WTC11 (cell line): Measurements from ENCODE around the gene CKAP2L.
"Not testable (repeated sequence)": the region's sequence is repeated elsewhere in the genome, so short reads cannot be mapped to it uniquely, and the experiment has no call there.

ENCODE experiments used
- ATF2 ChIP-seq: sonication (generic); formaldehyde crosslinking; IDR thresholded peaks from 2 replicates; pipeline ENCODE4 v1.8.1; 2022; ENCODE audit warnings: low read depth, missing genetic modification reagents, borderline replicate concordance
- CREM ChIP-seq: sonication (generic); formaldehyde crosslinking; IDR thresholded peaks from 2 replicates; pipeline ENCODE4 v1.8.1; 2022; ENCODE audit warnings: mild to moderate bottlenecking, missing genetic modification reagents, moderate library complexity
- CTCF ChIP-seq: fragments of 200-600 bp; IDR thresholded peaks from 2 replicates; pipeline ENCODE4 v1.8.0; 2022; ENCODE audit warnings: antibody characterized with exemption
- E2F4 ChIP-seq: sonication (generic); formaldehyde crosslinking; IDR thresholded peaks from 2 replicates; pipeline ENCODE4 v1.8.1; 2022; ENCODE audit warnings: low read depth, mild to moderate bottlenecking, moderate library complexity, missing genetic modification reagents, borderline replicate concordance
- FOXP1 ChIP-seq: sonication (generic); formaldehyde crosslinking; IDR thresholded peaks from 2 replicates; pipeline ENCODE4 v1.8.0; 2022; ENCODE audit warnings: missing genetic modification reagents, mild to moderate bottlenecking, moderate library complexity, borderline replicate concordance
- MAX ChIP-seq: sonication (generic); formaldehyde crosslinking; IDR thresholded peaks from 2 replicates; pipeline ENCODE4 v1.8.0; 2022; ENCODE audit warnings: mild to moderate bottlenecking, missing genetic modification reagents
- NR1H2 ChIP-seq: sonication (generic); formaldehyde crosslinking; IDR thresholded peaks from 2 replicates; pipeline ENCODE4 v1.9.0; 2021; ENCODE audit warnings: mild to moderate bottlenecking, moderate library complexity, missing genetic modification reagents
- NR2C2 ChIP-seq: sonication (generic); formaldehyde crosslinking; IDR thresholded peaks from 2 replicates; pipeline ENCODE4 v1.8.0; 2022; ENCODE audit warnings: mild to moderate bottlenecking, missing genetic modification reagents
- SMAD3 ChIP-seq: sonication (generic); formaldehyde crosslinking; IDR thresholded peaks from 2 replicates; pipeline ENCODE4 v1.8.0; 2022; ENCODE audit warnings: missing genetic modification reagents, mild to moderate bottlenecking, borderline replicate concordance
- ZNF232 ChIP-seq: sonication (generic); formaldehyde crosslinking; IDR thresholded peaks from 2 replicates; pipeline ENCODE4 v1.8.0; 2022; ENCODE audit warnings: mild to moderate bottlenecking, missing genetic modification reagents

- not testable (repeated sequence) for TF ChIP-seq ATF2 (CRISPR knock-in tag); NR2C2 (CRISPR knock-in tag); CREM (CRISPR knock-in tag); FOXP1 (CRISPR knock-in tag); CTCF; MAX (CRISPR knock-in tag); E2F4; SMAD3 (CRISPR knock-in tag); ZNF232; NR1H2
These were observed 47.5 kb downstream of the CKAP2L start for GRCh38 chr2:112716826-112717352.
